Smooth muscle cell (in vitro differentiated cells): ENCODE data around the gene COX8A. TPM values are rescaled to one million over a fixed set of nuclear protein-coding genes. Genes with fewer than 3 reads are reported as not detected.

Experiments
- DNase-seq: peaks from one replicate; lab custom pipeline; 2025; ENCODE audit not compliant: unreplicated experiment; lab: John Stamatoyannopoulos, UW
- H2AFZ ChIP-seq: fragments of 200-600 bp; sonication (generic); 2 replicates; pipeline ENCODE4 v1.6.0; 2016; ENCODE audit warnings: antibody characterized with exemption, low read depth, mild to moderate bottlenecking
- H3F3A ChIP-seq: fragments of 200-600 bp; sonication (generic); 2 replicates; pipeline ENCODE4 v1.6.0; 2017; ENCODE audit warnings: antibody characterized with exemption, low read depth
- H3K27ac ChIP-seq: fragments of 200-600 bp; sonication (generic); 2 replicates; pipeline ENCODE4 v1.5.1; 2016; ENCODE audit warnings: low read depth, mild to moderate bottlenecking
- H3K27me3 ChIP-seq: fragments of 200-600 bp; sonication (generic); 2 replicates; pipeline ENCODE4 v1.6.1; 2016; ENCODE audit warnings: low read depth, mild to moderate bottlenecking
- H3K36me3 ChIP-seq: fragments of 200-600 bp; sonication (generic); 2 replicates; pipeline ENCODE4 v1.5.1; 2016; ENCODE audit warnings: low read depth
- H3K4me1 ChIP-seq: fragments of 200-600 bp; sonication (generic); 2 replicates; pipeline ENCODE4 v1.5.1; 2016; ENCODE audit warnings: low read depth
- H3K4me2 ChIP-seq: fragments of 200-600 bp; sonication (generic); 2 replicates; pipeline ENCODE4 v1.6.0; 2016; ENCODE audit warnings: mild to moderate bottlenecking
- H3K4me3 ChIP-seq: fragments of 200-600 bp; sonication (generic); 2 replicates; pipeline ENCODE4 v1.5.1; 2016; ENCODE audit warnings: mild to moderate bottlenecking
- H3K79me2 ChIP-seq: fragments of 200-600 bp; sonication (generic); 2 replicates; pipeline ENCODE4 v1.6.0; 2016; ENCODE audit warnings: low read depth, mild to moderate bottlenecking
- H3K9ac ChIP-seq: fragments of 200-600 bp; sonication (generic); 2 replicates; pipeline ENCODE4 v1.6.0; 2016; ENCODE audit warnings: low read depth
- H3K9me3 ChIP-seq: fragments of 200-600 bp; sonication (generic); replicated peaks from 2 replicates; pipeline ENCODE4 v1.5.1; 2016; ENCODE audit warnings: low read depth
- H4K20me1 ChIP-seq: fragments of 200-600 bp; sonication (generic); 2 replicates; pipeline ENCODE4 v1.6.0; 2016; ENCODE audit warnings: low read depth
- CTCF ChIP-seq: fragments of 200-600 bp; sonication (generic); IDR thresholded peaks from 2 replicates; pipeline ENCODE4 v1.5.1; 2017; ENCODE audit warnings: borderline replicate concordance, mild to moderate bottlenecking, antibody characterized with exemption; ENCODE audit not compliant: insufficient read depth, poor library complexity, severe bottlenecking
- WGBS: methylation state at CpG from one replicate; pipeline ENCODE4 v1.1.7; 2016; ENCODE audit warnings: low lambda C conversion rate; 5-methylcytosine and 5-hydroxymethylcytosine counted together
- polyA plus RNA-seq: library from polyadenylated mRNA; unstranded; fragments of >200 nt; fragmentation: Nextera tagmentation; extraction: Ambion mirVana; gene quantifications from 2 replicates; pipeline ENCODE4 v1.2.1, GENCODE V29; 2016
- total RNA-seq: library from RNA; depleted of rRNA; stranded (reverse); fragments of >200 nt; gene quantifications from 2 replicates; pipeline ENCODE4 v1.2.3, GENCODE V29; 2014

The COX8A gene
- total RNA-seq (432 and 551 TPM in 2 replicates), polyA plus RNA-seq (534 and 549 TPM in 2 replicates)

- peaks cover 13% of the 10 kb centered on the region for H3K4me1 ChIP-seq
- DNase-seq, result peak; percentile 74
- H3F3A ChIP-seq, result no peaks in the 10 kb centered on the region
- H3K27me3 ChIP-seq, result no peaks in the 10 kb centered on the region
- peak within 1 kb of the TSS; percentile 95 for H3K9ac ChIP-seq
- peak within 1 kb of the TSS; percentile 91 for H3K4me3 ChIP-seq
- peak within 1 kb of the TSS; percentile 94 for H2AFZ ChIP-seq
- peak within 1 kb of the TSS; percentile 87 for H3K4me2 ChIP-seq
- no peak for TF ChIP-seq CTCF
- no peaks in the 10 kb centered on the region for H3K9me3 ChIP-seq
- H3K79me2 ChIP-seq, result peaks cover 35% of the 10 kb centered on the region
- no peaks in the 10 kb centered on the region for H3K36me3 ChIP-seq
- H3K27ac ChIP-seq, result peak within 1 kb of the TSS; percentile 94
- H4K20me1 ChIP-seq, result peaks cover 19% of the 10 kb centered on the region
- WGBS, result 1% methylated on average over 67 of the region's 67 CpGs
These were observed at the start of gene COX8A for GRCh38 chr11:63974259-63975143. TSS of gene COX8A (plus strand) at chr11:63974620. CDS start at chr11:63974681, 61 bp downstream.

GRCh38 chr11:63929616-63930015 is 44.8 kb upstream of the COX8A start:
- TF ChIP-seq CTCF, result no peak
- 89% methylated on average over 5 of the region's 5 CpGs for WGBS

GRCh38 chr11:63931045-63931444 is 43.4 kb upstream of the COX8A start:
- Histone ChIP-seq H3K9me3 (no peaks in the 10 kb centered on the region), H3K4me1 (no peaks in the 10 kb centered on the region), H4K20me1 (no peaks in the 10 kb centered on the region), H3K79me2 (no peaks in the 10 kb centered on the region), H3K27me3 (no peaks in the 10 kb centered on the region), H3K4me3 (no peak overlapping the region), H3F3A (no peaks in the 10 kb centered on the region), H3K4me2 (no peak overlapping the region), H2AFZ (no peak overlapping the region), H3K36me3 (no peaks in the 10 kb centered on the region), H3K27ac (no peak overlapping the region), H3K9ac (no peak overlapping the region)
- no peak for DNase-seq
- TF ChIP-seq CTCF, result no peak
- WGBS, result 86% methylated on average over 6 of the region's 6 CpGs

More at GRCh38 chr11:63929616-63930015, 44.8 kb upstream of the COX8A start:
- Histone ChIP-seq H3K9me3 (no peaks in the 10 kb centered on the region), H3K27ac (no peak overlapping the region), H3K4me1 (no peaks in the 10 kb centered on the region), H4K20me1 (no peaks in the 10 kb centered on the region), H3K79me2 (no peaks in the 10 kb centered on the region), H3F3A (no peaks in the 10 kb centered on the region), H3K4me3 (no peak overlapping the region), H2AFZ (no peak overlapping the region), H3K36me3 (no peaks in the 10 kb centered on the region), H3K9ac (no peak overlapping the region), H3K4me2 (no peak overlapping the region), H3K27me3 (no peaks in the 10 kb centered on the region)
- no peak for DNase-seq
